T-cell (primary cell): ENCODE results near the gene ESYT1. TPM values are rescaled to one million over a fixed set of nuclear protein-coding genes. Genes with fewer than 3 reads are reported as not detected.

ENCODE experiments used
- ATAC-seq, 4 experiments: fragments of 200-7000 bp in 3 of 4; fragments of 150-1000 bp in 1 of 4; cut with Tn5 transposase; replicated peaks in 1 of 4; 1 replicate in 3 of 4; 2 replicates in 1 of 4; pipeline ENCODE4 v1.10.0; 2021; ENCODE audit warnings: moderate library complexity in 3 of 4, mild to moderate bottlenecking in 2 of 4, moderate number of reproducible peaks in 1 of 4
- CTCF ChIA-PET, 2 donors: fragments of 300-600 bp; sonication (Branson Sonifier 250); formaldehyde crosslinking; loops; one replicate each; lab custom pipeline; 2022; ENCODE audit warnings: antibody characterized with exemption in 2 of 2; lab: Charles Lee
- POLR2A ChIA-PET, 2 donors: fragments of 300-600 bp; sonication (Branson Sonifier 250); formaldehyde crosslinking; loops; one replicate each; lab custom pipeline; 2022; ENCODE audit warnings: antibody characterized with exemption in 2 of 2; lab: Charles Lee
- DNase-seq, 35 experiments: peaks; one replicate each; pipeline versions ENCODE4 v3.0.0 to v3.0.0-alpha.2; 2013 to 2023
- H3K27ac ChIP-seq: one replicate; pipeline ENCODE4 v1.5.1; 2013; ENCODE audit warnings: low read length
- H3K27me3 ChIP-seq, 2 experiments: replicated peaks in 1 of 2; 1 replicate in 1 of 2; 2 replicates in 1 of 2; pipeline versions ENCODE4 v1.6.1 to v1.7.0; 2013; ENCODE audit warnings: low read length in 1 of 2, mixed read lengths in 1 of 2; ENCODE audit not compliant: control insufficient read depth in 2 of 2, insufficient read depth in 2 of 2; ENCODE audit errors: extremely low read depth in 1 of 2
- H3K36me3 ChIP-seq, 2 donors: 1 replicate in 1 of 2; 2 replicates in 1 of 2; pipeline versions ENCODE4 v1.6.1 to v1.7.0; 2013; ENCODE audit warnings: low read length in 1 of 2; ENCODE audit not compliant: control insufficient read depth in 2 of 2, insufficient read depth in 1 of 2; ENCODE audit errors: extremely low read depth in 1 of 2
- H3K4me1 ChIP-seq, 2 experiments: 1 replicate in 1 of 2; 2 replicates in 1 of 2; pipeline versions ENCODE4 v1.6.1 to v1.7.0; 2013; ENCODE audit warnings: low read length in 2 of 2, mixed read lengths in 1 of 2; ENCODE audit not compliant: insufficient read depth in 2 of 2, control insufficient read depth in 1 of 2; ENCODE audit errors: extremely low read depth in 1 of 2
- H3K4me3 ChIP-seq, 2 donors: 1 replicate in 1 of 2; 2 replicates in 1 of 2; pipeline versions ENCODE4 v1.5.1 to v1.7.0; 2013; ENCODE audit warnings: mild to moderate bottlenecking in 2 of 2, low read length in 1 of 2, moderate library complexity in 1 of 2; ENCODE audit not compliant: control insufficient read depth in 1 of 2; ENCODE audit errors: extremely low read depth in 1 of 2
- H3K9me3 ChIP-seq: 2 replicates; pipeline ENCODE4 v1.7.0; 2013
- H3K27ac Mint-ChIP-seq, 2 donors: one replicate each; pipeline ENCODE4 v1.8.0; 2020 to 2021; ENCODE audit warnings: mild to moderate bottlenecking in 2 of 2, mixed read lengths in 2 of 2
- H3K27me3 Mint-ChIP-seq, 2 donors: one replicate each; pipeline ENCODE4 v1.8.0; 2021 to 2022; ENCODE audit warnings: mixed read lengths in 2 of 2
- H3K36me3 Mint-ChIP-seq: one replicate; pipeline ENCODE4 v1.8.0; 2021; ENCODE audit warnings: mixed read lengths
- H3K4me1 Mint-ChIP-seq, 3 donors: one replicate each; pipeline ENCODE4 v1.8.0; 2020 to 2022; ENCODE audit warnings: mixed read lengths in 3 of 3, mild to moderate bottlenecking in 1 of 3
- H3K4me3 Mint-ChIP-seq, 3 donors: one replicate each; pipeline ENCODE4 v1.8.0; 2020 to 2022; ENCODE audit warnings: mild to moderate bottlenecking in 3 of 3, mixed read lengths in 3 of 3, moderate library complexity in 3 of 3
- H3K9me3 Mint-ChIP-seq, 3 donors: one replicate each; pipeline ENCODE4 v1.8.0; 2020 to 2022; ENCODE audit warnings: mixed read lengths in 3 of 3
- WGBS: methylation state at CpG from one replicate; pipeline ENCODE4 v1.1.5; 2013; ENCODE audit warnings: missing lambda C conversion rate; ENCODE audit not compliant: insufficient coverage; 5-methylcytosine and 5-hydroxymethylcytosine counted together
- total RNA-seq, 35 experiments: library from RNA in 6 of 35; stranded (reverse) in 6 of 35; fragments of 120-200 nt in 1 of 35; gene quantifications; one replicate each; pipeline versions ENCODE4 v1.2.1 to v1.2.4 and lab custom pipeline; 2013 to 2026

Gene ESYT1
- total RNA-seq, 5 donors from 2014 or later (not counting 1 experiment from before 2014, with no cell fraction given) = 181 to 298 (median 276) TPM

- Histone ChIP-seq H3K9me3 (no peaks in the 10 kb centered on the region), H3K4me1 (peaks cover 36 to 60% of the 10 kb centered on the region in 2 experiments), H3K27ac (peak overlapping the region; percentile 76), H3K4me3 (peak overlapping the region; percentile 4 to 86), H3K27me3 (no peaks in the 10 kb centered on the region), H3K36me3 (peaks cover 12 to 25% of the 10 kb centered on the region in 2 donors)
- POLR2A ChIA-PET = interaction anchor here (0.5 to 1.8 kb wide), 10 partner anchors 9 to 322 kb away, joined by 3 to 33 read pairs (median 4); partner anchors contain the start of genes ZC3H10 (in 2 of the 2), ORMDL2 (in 1 of the 2), RNF41 (in 1 of the 2) and RPL41 (in 1 of the 2)
- WGBS = 0% methylated on average over 2 of the region's 8 CpGs
- ATAC-seq = no peak
- peaks cover 66 to 73% (median 71%) of the 10 kb centered on the region in 3 donors for H3K4me1 Mint-ChIP-seq
- CTCF ChIA-PET = interaction anchor here (0.6 to 5.8 kb wide), 19 partner anchors 9 to 375 kb away, joined by 3 to 65 read pairs (median 5); partner anchors contain the start of genes DNAJC14 (in 1 of the 2), MYL6 (in 1 of the 2), MYL6B (in 1 of the 2) and ORMDL2 (in 1 of the 2)
- H3K27ac Mint-ChIP-seq = peak overlapping the region; percentile 97
- no peaks in the 10 kb centered on the region for H3K27me3 Mint-ChIP-seq
- DNase-seq = no peak
- H3K4me3 Mint-ChIP-seq = peak overlapping the region; percentile 97 to 99 (median 98)
- no peaks in the 10 kb centered on the region for H3K9me3 Mint-ChIP-seq
- peaks cover 31% of the 10 kb centered on the region for H3K36me3 Mint-ChIP-seq
Measured at GRCh38 chr12:56127485-56127887, 581 bp upstream of the ESYT1 start.

- Mint-ChIP-seq H3K4me3 (peak overlapping the region; percentile 97 to 99 (median 98)), H3K36me3 (peaks cover 37% of the 10 kb centered on the region), H3K9me3 (no peaks in the 10 kb centered on the region), H3K27ac (peak overlapping the region; percentile 97), H3K4me1 (peaks cover 69 to 77% (median 70%) of the 10 kb centered on the region in 3 donors), H3K27me3 (no peaks in the 10 kb centered on the region)
- POLR2A ChIA-PET = interaction anchor here (0.6 to 1.8 kb wide), 6 partner anchors 11 to 311 kb away, joined by 3 to 33 read pairs (median 6); partner anchors contain the start of genes ORMDL2 (in 1 of the 2), RPL41 (in 1 of the 2), SARNP (in 1 of the 2) and SMARCC2 (in 1 of the 2)
- Histone ChIP-seq H3K27me3 (no peaks in the 10 kb centered on the region), H3K9me3 (no peaks in the 10 kb centered on the region), H3K36me3 (peaks cover 15 to 37% of the 10 kb centered on the region in 2 donors), H3K4me3 (peak overlapping the region; percentile 86 to 95), H3K4me1 (peaks cover 36 to 65% of the 10 kb centered on the region in 2 experiments), H3K27ac (peak overlapping the region; percentile 67)
- DNase-seq (peak in 3 of 35 experiments; percentile 4 to 44 (median 12)), ATAC-seq (peak in 2 of 4 experiments; percentile 0)
- CTCF ChIA-PET = interaction anchor here (0.6 to 5.8 kb wide), 14 partner anchors 9 to 445 kb away, joined by 3 to 65 read pairs (median 6); partner anchors contain the start of genes SMARCC2 (in 2 of the 2), MYL6B (in 1 of the 2), ORMDL2 (in 1 of the 2) and RPL41 (in 1 of the 2)
- 0% methylated on average over 17 of the region's 20 CpGs for WGBS
Measured at GRCh38 chr12:56128670-56129205, 671 bp downstream of the ESYT1 start.

- peak; percentile 47 to 85 (median 65) for DNase-seq
- ChIA-PET CTCF (interaction anchor here in 1 of 2 donors (2.7 to 5.8 kb wide), 4 partner anchors 8 to 60 kb away, joined by 8 to 65 read pairs (median 35); partner anchors contain the start of genes MYL6B, RPL41, SMARCC2 and ZC3H10), POLR2A (interaction anchor here in 1 of 2 donors (0.8 kb wide), 1 partner anchor 312 kb away, joined by 3 read pairs; the partner anchor contains the start of gene ORMDL2)
- H3K27me3 Mint-ChIP-seq = no peaks in the 10 kb centered on the region
- Histone ChIP-seq H3K27ac (peak overlapping the region; percentile 67), H3K36me3 (peaks cover 15 to 44% of the 10 kb centered on the region in 2 donors), H3K4me3 (peak overlapping the region; percentile 86 to 95), H3K27me3 (no peaks in the 10 kb centered on the region), H3K9me3 (no peaks in the 10 kb centered on the region), H3K4me1 (peaks cover 36 to 70% of the 10 kb centered on the region in 2 experiments)
- peak overlapping the region; percentile 97 to 99 (median 98) for H3K4me3 Mint-ChIP-seq
- peak; percentile 31 to 55 (median 48) for ATAC-seq
- 0% methylated on average over 23 of the region's 29 CpGs for WGBS
- peaks cover 42% of the 10 kb centered on the region for H3K36me3 Mint-ChIP-seq
- peaks cover 64 to 75% (median 69%) of the 10 kb centered on the region in 3 donors for H3K4me1 Mint-ChIP-seq
- no peaks in the 10 kb centered on the region for H3K9me3 Mint-ChIP-seq
- H3K27ac Mint-ChIP-seq = peak overlapping the region; percentile 97
Measured at GRCh38 chr12:56129206-56129941, 1.3 kb downstream of the ESYT1 start.

- Histone ChIP-seq H3K36me3 (peaks cover 15 to 49% of the 10 kb centered on the region in 2 donors), H3K27ac (peak overlapping the region; percentile 67), H3K9me3 (no peaks in the 10 kb centered on the region), H3K4me3 (peak overlapping the region; percentile 86 to 95), H3K27me3 (no peaks in the 10 kb centered on the region), H3K4me1 (peaks cover 36 to 70% of the 10 kb centered on the region in 2 experiments)
- WGBS = 71% methylated on average over 7 of the region's 22 CpGs
- H3K36me3 Mint-ChIP-seq = peaks cover 44% of the 10 kb centered on the region
- ATAC-seq = no peak
- no peaks in the 10 kb centered on the region for H3K9me3 Mint-ChIP-seq
- peak overlapping the region; percentile 97 to 99 (median 98) for H3K4me3 Mint-ChIP-seq
- H3K27me3 Mint-ChIP-seq = no peaks in the 10 kb centered on the region
- H3K27ac Mint-ChIP-seq = peak overlapping the region; percentile 97
- peaks cover 60 to 72% (median 70%) of the 10 kb centered on the region in 3 donors for H3K4me1 Mint-ChIP-seq
- no peak for DNase-seq
- POLR2A ChIA-PET = interaction anchor here in 1 of 2 donors (0.8 kb wide), 1 partner anchor 312 kb away, joined by 3 read pairs; the partner anchor contains the start of gene ORMDL2
- CTCF ChIA-PET = interaction anchor here in 1 of 2 donors (2.7 to 5.8 kb wide), 2 partner anchors 12 to 21 kb away, joined by 8 to 65 read pairs; partner anchors contain the start of genes MYL6B, RPL41 and ZC3H10
Measured at GRCh38 chr12:56129942-56130495, 2.0 kb downstream of the ESYT1 start.

- DNase-seq = no peak
- H3K36me3 ChIP-seq = peaks cover 15 to 55% of the 10 kb centered on the region in 2 donors
- Mint-ChIP-seq H3K36me3 (peaks cover 45% of the 10 kb centered on the region), H3K4me3 (peak overlapping the region; percentile 97 to 99 (median 98)), H3K9me3 (no peaks in the 10 kb centered on the region), H3K4me1 (peaks cover 57 to 73% (median 69%) of the 10 kb centered on the region in 3 donors), H3K27me3 (no peaks in the 10 kb centered on the region), H3K27ac (peak overlapping the region; percentile 97)
- ChIA-PET CTCF (interaction anchor here (1.1 to 2.7 kb wide), 2 partner anchors 21 to 127 kb away, joined by 3 to 8 read pairs; partner anchors contain the start of genes ANKRD52 (in 1 of the 2) and MYL6B (in 1 of the 2)), POLR2A (interaction anchor here in 1 of 2 donors (0.7 kb wide), 1 partner anchor 91 kb away, joined by 3 read pairs; no protein-coding TSS in a partner anchor)
- H3K9me3 ChIP-seq = no peaks in the 10 kb centered on the region
- peaks cover 33 to 62% of the 10 kb centered on the region in 2 experiments for H3K4me1 ChIP-seq
- H3K4me3 ChIP-seq = peak overlapping the region in 1 of 2 donors; percentile 95
- peak overlapping the region; percentile 67 for H3K27ac ChIP-seq
- no peak for ATAC-seq
- no peaks in the 10 kb centered on the region for H3K27me3 ChIP-seq
- 93% methylated on average over 1 of the region's 4 CpGs for WGBS
Measured at GRCh38 chr12:56130876-56131275, 2.8 kb downstream of the ESYT1 start.
